Measurements from ENCODE around the gene CSH2.
"Not testable (repeated sequence)": the region's sequence is repeated elsewhere in the genome, so short reads cannot be mapped to it uniquely, and the experiment has no call there.

DNA sequence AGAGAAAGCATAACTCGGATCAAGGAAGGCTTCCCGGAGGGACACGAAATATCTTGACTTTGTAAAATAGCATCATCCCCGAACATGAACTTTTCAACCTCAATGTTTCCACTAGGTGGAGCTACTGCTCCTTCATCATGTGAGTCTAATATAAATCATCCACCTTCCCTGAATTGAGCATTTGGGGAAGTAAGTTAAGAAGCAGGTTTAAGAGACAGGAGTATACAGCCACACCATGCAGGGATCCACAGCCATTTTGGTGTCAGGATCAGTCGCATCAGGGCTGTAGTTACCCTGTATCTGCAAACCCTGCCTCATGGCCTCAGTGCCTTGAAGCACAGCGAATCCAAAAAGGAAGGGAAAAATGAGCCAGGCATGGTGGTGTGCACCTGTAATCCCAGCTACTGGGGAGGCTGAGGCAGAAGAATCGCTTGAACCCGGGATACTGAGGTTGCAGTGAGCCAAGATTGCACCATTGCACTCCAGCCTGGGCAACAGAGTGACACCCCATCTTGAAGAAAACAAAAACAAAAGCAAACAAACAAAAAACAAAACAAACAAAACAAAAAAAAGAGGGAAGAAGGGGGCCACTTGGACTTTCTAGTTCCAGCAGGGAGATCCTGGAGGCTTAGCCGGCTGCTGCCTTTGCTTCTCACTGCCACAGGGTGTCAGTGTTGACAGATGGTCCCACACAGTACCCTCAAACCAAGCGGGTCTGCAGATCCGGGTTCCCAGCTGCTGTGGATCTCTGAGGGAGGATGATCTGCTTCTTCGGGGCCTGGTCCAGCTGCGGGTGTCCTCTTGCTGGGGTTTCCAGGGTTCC, 15.8 kb upstream of the CSH2 start:
- TF ChIP-seq, protein P1, sequence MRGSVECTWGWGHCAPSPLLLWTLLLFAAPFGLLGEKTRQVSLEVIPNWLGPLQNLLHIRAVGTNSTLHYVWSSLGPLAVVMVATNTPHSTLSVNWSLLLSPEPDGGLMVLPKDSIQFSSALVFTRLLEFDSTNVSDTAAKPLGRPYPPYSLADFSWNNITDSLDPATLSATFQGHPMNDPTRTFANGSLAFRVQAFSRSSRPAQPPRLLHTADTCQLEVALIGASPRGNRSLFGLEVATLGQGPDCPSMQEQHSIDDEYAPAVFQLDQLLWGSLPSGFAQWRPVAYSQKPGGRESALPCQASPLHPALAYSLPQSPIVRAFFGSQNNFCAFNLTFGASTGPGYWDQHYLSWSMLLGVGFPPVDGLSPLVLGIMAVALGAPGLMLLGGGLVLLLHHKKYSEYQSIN (CRISPR knock-in tag; IDR thresholded peaks at IDR 0.05; ENCODE audit: borderline replicate concordance) = not testable (repeated sequence)
- TF ChIP-seq CEBPB (IDR thresholded peaks at IDR 0.05; ENCODE audit: borderline replicate concordance, low read depth, low read length); NFRKB (IDR thresholded peaks at IDR 0.05): not testable (repeated sequence)
- TF ChIP-seq, protein P2, sequence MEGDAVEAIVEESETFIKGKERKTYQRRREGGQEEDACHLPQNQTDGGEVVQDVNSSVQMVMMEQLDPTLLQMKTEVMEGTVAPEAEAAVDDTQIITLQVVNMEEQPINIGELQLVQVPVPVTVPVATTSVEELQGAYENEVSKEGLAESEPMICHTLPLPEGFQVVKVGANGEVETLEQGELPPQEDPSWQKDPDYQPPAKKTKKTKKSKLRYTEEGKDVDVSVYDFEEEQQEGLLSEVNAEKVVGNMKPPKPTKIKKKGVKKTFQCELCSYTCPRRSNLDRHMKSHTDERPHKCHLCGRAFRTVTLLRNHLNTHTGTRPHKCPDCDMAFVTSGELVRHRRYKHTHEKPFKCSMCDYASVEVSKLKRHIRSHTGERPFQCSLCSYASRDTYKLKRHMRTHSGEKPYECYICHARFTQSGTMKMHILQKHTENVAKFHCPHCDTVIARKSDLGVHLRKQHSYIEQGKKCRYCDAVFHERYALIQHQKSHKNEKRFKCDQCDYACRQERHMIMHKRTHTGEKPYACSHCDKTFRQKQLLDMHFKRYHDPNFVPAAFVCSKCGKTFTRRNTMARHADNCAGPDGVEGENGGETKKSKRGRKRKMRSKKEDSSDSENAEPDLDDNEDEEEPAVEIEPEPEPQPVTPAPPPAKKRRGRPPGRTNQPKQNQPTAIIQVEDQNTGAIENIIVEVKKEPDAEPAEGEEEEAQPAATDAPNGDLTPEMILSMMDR (CRISPR knock-in tag; IDR thresholded peaks at IDR 0.05) = peak; percentile 52
